C4-2B (cell line): Measurements from ENCODE around the gene GRK3.

Experiments
- ZFX ChIP-seq: fragments of 450-650 bp; IDR thresholded peaks from 2 replicates; pipeline ENCODE4 v1.6.1; 2017
- TF ChIP-seq, protein P1 (sequence below): fragments of 450-650 bp; conservative IDR thresholded peaks from 2 replicates; pipeline ENCODE4 v1.5.1; 2017; ENCODE audit warnings: mild to moderate bottlenecking

DNA sequence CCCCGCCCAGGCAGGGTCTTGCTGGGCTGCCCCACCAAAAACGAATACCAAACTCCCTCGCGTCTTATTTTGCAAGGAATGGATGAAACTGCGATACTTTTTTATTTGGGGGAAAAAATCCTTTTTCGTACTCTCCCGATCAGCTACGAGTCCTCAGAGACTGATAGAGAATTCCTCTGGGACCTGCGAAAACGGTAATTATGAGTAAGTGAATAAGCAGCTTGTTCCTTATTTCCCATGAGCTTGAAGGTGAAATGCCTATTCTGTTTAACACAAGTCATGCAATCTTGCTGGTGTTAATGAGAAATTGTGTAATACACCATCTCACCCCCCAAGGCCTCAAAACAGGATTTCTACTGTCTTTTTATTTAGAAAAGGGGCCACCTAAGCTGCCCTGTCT lies 5.5 kb downstream of the GRK3 start:
- TF ChIP-seq, protein P1, sequence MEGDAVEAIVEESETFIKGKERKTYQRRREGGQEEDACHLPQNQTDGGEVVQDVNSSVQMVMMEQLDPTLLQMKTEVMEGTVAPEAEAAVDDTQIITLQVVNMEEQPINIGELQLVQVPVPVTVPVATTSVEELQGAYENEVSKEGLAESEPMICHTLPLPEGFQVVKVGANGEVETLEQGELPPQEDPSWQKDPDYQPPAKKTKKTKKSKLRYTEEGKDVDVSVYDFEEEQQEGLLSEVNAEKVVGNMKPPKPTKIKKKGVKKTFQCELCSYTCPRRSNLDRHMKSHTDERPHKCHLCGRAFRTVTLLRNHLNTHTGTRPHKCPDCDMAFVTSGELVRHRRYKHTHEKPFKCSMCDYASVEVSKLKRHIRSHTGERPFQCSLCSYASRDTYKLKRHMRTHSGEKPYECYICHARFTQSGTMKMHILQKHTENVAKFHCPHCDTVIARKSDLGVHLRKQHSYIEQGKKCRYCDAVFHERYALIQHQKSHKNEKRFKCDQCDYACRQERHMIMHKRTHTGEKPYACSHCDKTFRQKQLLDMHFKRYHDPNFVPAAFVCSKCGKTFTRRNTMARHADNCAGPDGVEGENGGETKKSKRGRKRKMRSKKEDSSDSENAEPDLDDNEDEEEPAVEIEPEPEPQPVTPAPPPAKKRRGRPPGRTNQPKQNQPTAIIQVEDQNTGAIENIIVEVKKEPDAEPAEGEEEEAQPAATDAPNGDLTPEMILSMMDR: no peak
- no peak for TF ChIP-seq ZFX
